ENCODE measurements around the gene MARCHF11. TPM values are rescaled to one million over a fixed set of nuclear protein-coding genes. Genes with fewer than 3 reads are reported as not detected.

Gene MARCHF11
- total RNA-seq, 1 experiment from 2014 or later, result not detected

DNA sequence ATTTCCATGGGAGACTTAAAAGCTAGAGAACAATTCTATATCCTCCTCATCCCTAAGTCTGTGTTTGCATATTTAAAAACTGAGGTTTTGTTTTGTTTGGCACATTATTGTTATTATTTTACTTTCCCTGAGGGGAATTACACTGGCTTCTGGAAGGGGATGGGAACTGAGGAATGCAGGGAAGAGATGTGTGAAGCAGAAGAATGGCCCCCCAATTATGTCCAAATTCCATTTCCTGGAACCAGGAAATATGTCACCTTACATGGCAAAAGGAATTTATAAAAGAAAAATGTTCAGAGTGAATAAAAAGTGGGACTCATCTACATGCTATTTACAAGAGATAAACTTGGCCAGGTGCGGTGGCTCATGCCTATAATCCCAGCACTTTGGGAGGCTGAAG is 129.8 kb downstream of the MARCHF11 start:
- H3K4me1 ChIP-seq, result no peaks in the 10 kb centered on the region
- H3K27ac ChIP-seq, result no peak overlapping the region
- H3K4me3 ChIP-seq, result no peak overlapping the region
- DNase-seq, result no peak
- no peaks in the 10 kb centered on the region for H3K36me3 ChIP-seq
- no peaks in the 10 kb centered on the region for H3K27me3 ChIP-seq
- no peaks in the 10 kb centered on the region for H3K9me3 ChIP-seq (replicated peaks)

GRCh38 chr5:16048132-16048531 is 131.5 kb downstream of the MARCHF11 start:
- no peaks in the 10 kb centered on the region for H3K36me3 ChIP-seq
- H3K9me3 ChIP-seq (replicated peaks), result no peaks in the 10 kb centered on the region
- DNase-seq, result no peak
- H3K27ac ChIP-seq, result no peak overlapping the region
- no peak overlapping the region for H3K4me3 ChIP-seq
- H3K4me1 ChIP-seq, result no peaks in the 10 kb centered on the region
- no peaks in the 10 kb centered on the region for H3K27me3 ChIP-seq

- H3K27ac ChIP-seq, result no peak overlapping the region
- no peak overlapping the region for H3K4me3 ChIP-seq
- no peaks in the 10 kb centered on the region for H3K4me1 ChIP-seq
- H3K36me3 ChIP-seq, result no peaks in the 10 kb centered on the region
- H3K27me3 ChIP-seq, result no peaks in the 10 kb centered on the region
- DNase-seq, result no peak
- H3K9me3 ChIP-seq (replicated peaks), result no peaks in the 10 kb centered on the region
Observed at GRCh38 chr5:16043349-16043965, 136.1 kb downstream of the MARCHF11 start.

GRCh38 chr5:16037121-16037845 is 142.3 kb downstream of the MARCHF11 start:
- no peak for DNase-seq

DNA sequence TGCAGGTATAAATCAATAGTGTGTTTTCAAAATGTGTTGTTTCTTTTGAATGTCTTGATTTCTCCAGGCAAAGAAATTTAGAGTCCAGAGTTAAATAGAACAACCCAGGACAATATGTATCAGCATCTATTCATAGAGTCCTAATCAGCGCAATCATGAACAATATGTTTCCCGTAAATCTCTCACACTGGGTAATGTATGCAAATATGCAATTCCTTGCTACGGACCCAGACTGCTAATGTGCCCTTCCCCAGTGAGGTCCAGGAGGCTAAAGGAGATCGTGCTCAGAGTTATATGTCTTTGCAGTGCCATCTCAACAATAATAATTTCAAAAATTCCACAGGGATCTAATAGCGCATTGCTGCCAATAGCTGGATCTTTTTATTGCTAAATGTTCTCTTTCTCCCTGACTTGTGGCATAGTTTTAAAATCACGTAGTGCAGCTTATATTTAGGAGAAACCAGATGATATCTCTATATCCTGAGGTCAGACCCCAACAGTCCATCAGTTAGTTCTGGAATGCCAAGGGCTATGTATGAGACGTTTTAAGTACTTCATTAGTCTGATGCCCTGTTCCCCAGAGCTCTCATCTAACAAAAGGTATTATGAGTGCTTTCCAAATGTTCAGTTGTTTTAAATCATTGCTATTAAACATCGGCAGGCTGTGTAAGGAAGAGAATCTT is 145.1 kb downstream of the MARCHF11 start:
- no peaks in the 10 kb centered on the region for H3K4me1 ChIP-seq
- no peak overlapping the region for H3K27ac ChIP-seq
- DNase-seq, result no peak
- H3K36me3 ChIP-seq, result no peaks in the 10 kb centered on the region
- no peaks in the 10 kb centered on the region for H3K9me3 ChIP-seq (replicated peaks)
- H3K4me3 ChIP-seq, result no peak overlapping the region
- H3K27me3 ChIP-seq, result no peaks in the 10 kb centered on the region

More at GRCh38 chr5:16037121-16037845, 142.3 kb downstream of the MARCHF11 start:
- Histone ChIP-seq H3K9me3 (replicated peaks) (no peaks in the 10 kb centered on the region), H3K27me3 (no peaks in the 10 kb centered on the region), H3K27ac (no peak overlapping the region), H3K36me3 (no peaks in the 10 kb centered on the region), H3K4me3 (no peak overlapping the region), H3K4me1 (no peaks in the 10 kb centered on the region)

GRCh38 chr5:16033187-16033925 is 146.2 kb downstream of the MARCHF11 start:
- no peaks in the 10 kb centered on the region for H3K9me3 ChIP-seq (replicated peaks)
- no peaks in the 10 kb centered on the region for H3K36me3 ChIP-seq
- no peaks in the 10 kb centered on the region for H3K4me1 ChIP-seq
- DNase-seq, result no peak
- H3K4me3 ChIP-seq, result no peak overlapping the region
- no peak overlapping the region for H3K27ac ChIP-seq
- H3K27me3 ChIP-seq, result no peaks in the 10 kb centered on the region

DNA sequence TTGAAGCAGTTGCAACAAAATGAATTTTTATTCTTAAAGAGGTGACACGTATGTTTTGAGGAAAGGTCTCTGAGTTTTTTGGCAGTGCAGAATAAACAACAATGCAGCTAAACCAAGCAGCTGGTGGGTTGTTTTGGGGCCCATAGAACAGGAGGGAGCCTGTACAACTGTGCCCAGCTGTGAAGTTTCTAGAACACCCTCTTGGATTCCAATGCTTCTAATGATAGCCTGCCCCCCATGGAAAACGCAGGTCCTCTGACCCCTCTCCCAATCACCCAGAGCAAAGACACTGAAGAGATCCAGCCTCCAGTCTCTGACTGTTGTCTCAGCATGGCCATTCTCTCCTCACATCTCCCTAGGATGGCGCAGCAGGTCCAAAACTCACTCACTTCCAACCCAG is 150.9 kb downstream of the MARCHF11 start:
- H3K27me3 ChIP-seq, result no peaks in the 10 kb centered on the region
- H3K36me3 ChIP-seq, result no peaks in the 10 kb centered on the region
- H3K27ac ChIP-seq, result no peak overlapping the region
- H3K4me3 ChIP-seq, result no peak overlapping the region
- no peak for DNase-seq
- H3K9me3 ChIP-seq (replicated peaks), result no peaks in the 10 kb centered on the region
- H3K4me1 ChIP-seq, result no peaks in the 10 kb centered on the region

GRCh38 chr5:16025681-16026080 is 153.9 kb downstream of the MARCHF11 start:
- no peak for DNase-seq
- Histone ChIP-seq H3K4me3 (no peak overlapping the region), H3K36me3 (no peaks in the 10 kb centered on the region), H3K9me3 (replicated peaks) (no peaks in the 10 kb centered on the region), H3K27me3 (no peaks in the 10 kb centered on the region), H3K4me1 (no peaks in the 10 kb centered on the region), H3K27ac (no peak overlapping the region)

DNA sequence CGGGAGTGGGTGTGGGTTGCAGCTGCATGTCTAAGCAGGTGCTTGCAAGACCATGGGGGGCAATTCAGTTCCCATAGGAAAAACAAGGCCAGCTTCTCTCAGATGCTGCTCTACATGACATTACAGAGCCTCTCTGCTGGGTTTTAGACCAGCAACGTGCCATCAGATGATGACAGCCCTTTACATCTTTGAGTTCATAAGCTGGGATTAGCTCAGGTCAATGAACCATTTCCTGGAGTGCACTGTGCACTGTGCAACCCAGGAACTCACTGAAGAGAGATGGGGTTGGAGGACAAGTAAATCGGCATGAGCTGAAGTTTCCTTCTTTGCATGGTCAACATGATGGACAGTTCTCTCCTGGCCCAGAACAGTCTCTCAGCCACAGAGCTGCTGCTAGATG is 160.6 kb downstream of the MARCHF11 start:
- Histone ChIP-seq H3K9me3 (replicated peaks) (no peaks in the 10 kb centered on the region), H3K4me3 (no peak overlapping the region), H3K4me1 (no peaks in the 10 kb centered on the region), H3K27me3 (no peaks in the 10 kb centered on the region), H3K27ac (no peak overlapping the region), H3K36me3 (no peaks in the 10 kb centered on the region)
- no peak for DNase-seq

- Histone ChIP-seq H3K27ac (no peak overlapping the region), H3K27me3 (no peaks in the 10 kb centered on the region), H3K36me3 (no peaks in the 10 kb centered on the region), H3K4me3 (no peak overlapping the region), H3K4me1 (peaks cover 11% of the 10 kb centered on the region), H3K9me3 (replicated peaks) (no peaks in the 10 kb centered on the region)
- no peak for DNase-seq
Observed at GRCh38 chr5:16017720-16018119, 161.9 kb downstream of the MARCHF11 start.

Measured in SJCRH30 (cell line).